ENCODE results near the gene IQCK. TPM values are rescaled to one million over a fixed set of nuclear protein-coding genes. Genes with fewer than 3 reads are reported as not detected.

IQCK gene
- polyA plus RNA-seq, 1 experiment = 4.5 TPM

DNA sequence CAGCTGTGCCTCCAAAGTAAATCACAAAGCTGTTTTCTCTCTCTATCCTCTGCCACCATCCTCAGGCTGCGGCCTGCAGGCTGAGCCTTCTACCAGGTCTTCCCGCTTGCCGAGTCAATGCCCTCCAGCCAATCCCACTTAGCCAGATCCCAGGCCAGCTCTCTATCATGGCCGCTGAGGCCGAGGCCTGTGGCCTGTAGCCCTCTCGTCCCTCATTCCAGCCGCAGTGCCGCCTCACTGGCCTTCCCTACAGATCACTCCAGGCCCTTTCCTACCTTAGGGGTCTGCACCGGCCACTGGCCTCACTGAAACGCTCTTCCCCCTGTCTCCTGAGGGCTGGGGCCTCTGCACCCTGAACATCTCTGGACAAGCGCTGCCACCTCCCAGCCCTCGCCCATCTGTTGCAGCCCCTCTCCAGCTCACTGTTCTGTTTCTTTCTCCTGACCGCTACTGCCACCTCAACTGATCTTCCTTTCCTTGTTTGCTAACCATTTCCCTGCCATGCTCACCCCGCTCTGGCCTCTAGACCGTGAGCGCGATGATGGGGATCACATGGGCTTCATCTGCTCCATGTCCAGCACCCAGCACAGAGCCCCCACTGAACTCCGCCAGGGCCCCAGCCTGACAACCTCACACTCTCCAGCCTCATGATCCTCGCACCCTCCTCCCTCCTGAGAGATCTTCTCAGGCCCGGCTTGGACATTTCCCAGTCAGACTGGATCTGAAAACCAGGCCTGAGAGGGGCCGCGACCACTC, 8.5 kb upstream of the IQCK start:
- ChIA-PET CTCF (no interaction called here), POLR2A (no interaction called here)
- H3K36me3 ChIP-seq (ENCODE audit: control insufficient read depth, insufficient read depth, low read length) = peaks cover 13% of the 10 kb centered on the region
- no peak for DNase-seq (ENCODE audit: low read depth)
- no peaks in the 10 kb centered on the region for H3K27me3 ChIP-seq (ENCODE audit: control insufficient read depth, insufficient read depth, low read length)
- TF ChIP-seq, protein P1, sequence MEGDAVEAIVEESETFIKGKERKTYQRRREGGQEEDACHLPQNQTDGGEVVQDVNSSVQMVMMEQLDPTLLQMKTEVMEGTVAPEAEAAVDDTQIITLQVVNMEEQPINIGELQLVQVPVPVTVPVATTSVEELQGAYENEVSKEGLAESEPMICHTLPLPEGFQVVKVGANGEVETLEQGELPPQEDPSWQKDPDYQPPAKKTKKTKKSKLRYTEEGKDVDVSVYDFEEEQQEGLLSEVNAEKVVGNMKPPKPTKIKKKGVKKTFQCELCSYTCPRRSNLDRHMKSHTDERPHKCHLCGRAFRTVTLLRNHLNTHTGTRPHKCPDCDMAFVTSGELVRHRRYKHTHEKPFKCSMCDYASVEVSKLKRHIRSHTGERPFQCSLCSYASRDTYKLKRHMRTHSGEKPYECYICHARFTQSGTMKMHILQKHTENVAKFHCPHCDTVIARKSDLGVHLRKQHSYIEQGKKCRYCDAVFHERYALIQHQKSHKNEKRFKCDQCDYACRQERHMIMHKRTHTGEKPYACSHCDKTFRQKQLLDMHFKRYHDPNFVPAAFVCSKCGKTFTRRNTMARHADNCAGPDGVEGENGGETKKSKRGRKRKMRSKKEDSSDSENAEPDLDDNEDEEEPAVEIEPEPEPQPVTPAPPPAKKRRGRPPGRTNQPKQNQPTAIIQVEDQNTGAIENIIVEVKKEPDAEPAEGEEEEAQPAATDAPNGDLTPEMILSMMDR (IDR thresholded peaks at IDR 0.05; ENCODE audit: insufficient read depth, low read depth, low read length) = no peak
- H3K4me3 ChIP-seq (ENCODE audit: low read depth, low read length) = no peak overlapping the region

DNA sequence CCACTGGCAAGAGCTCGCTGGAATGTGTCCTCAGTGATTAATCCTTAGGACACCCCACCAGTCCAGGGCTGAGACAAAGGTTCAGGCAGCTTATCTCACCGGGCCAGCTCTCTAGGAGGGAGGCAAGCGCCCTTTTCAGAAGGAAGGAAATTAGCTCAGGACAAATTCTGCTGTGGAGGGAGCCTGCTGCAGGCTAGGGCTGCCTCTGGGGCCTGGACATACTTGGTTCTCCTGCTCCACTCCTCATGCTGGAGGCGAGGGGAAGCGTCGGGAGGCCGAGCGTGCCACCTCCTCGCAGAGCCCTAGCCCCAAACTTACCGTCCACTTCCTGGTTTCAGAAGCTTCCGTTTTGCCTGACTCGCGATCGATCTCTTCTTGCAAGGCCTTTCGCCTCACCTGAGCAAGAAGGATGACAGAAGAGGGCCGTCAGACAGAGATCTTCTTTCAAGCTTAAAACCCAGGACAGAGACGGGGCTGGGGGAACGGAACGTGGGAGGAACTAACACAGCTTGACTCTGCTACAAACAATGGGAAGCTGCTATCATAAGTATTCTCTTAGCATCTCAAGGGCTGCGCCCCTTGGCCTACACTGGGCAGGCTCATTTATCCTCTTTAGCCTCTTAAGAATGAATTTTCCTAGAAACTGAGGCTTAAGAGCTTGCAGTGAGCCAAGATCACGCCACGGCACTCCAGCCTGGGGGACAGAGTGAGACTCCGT, 7.7 kb upstream of the IQCK start:
- ChIA-PET POLR2A (no interaction called here), CTCF (interaction anchor here (0.9 kb wide), 1 partner anchor 176 kb away, joined by 3 read pairs; no protein-coding TSS in a partner anchor)
- H3K27me3 ChIP-seq (ENCODE audit: control insufficient read depth, insufficient read depth, low read length) = no peaks in the 10 kb centered on the region
- DNase-seq (ENCODE audit: low read depth) = no peak
- H3K36me3 ChIP-seq (ENCODE audit: control insufficient read depth, insufficient read depth, low read length) = peaks cover 14% of the 10 kb centered on the region
- TF ChIP-seq, protein P1 (IDR thresholded peaks at IDR 0.05; ENCODE audit: insufficient read depth, low read depth, low read length) = no peak
- H3K4me3 ChIP-seq (ENCODE audit: low read depth, low read length) = no peak overlapping the region

- Histone ChIP-seq H3K4me3 (ENCODE audit: low read depth, low read length) (no peak overlapping the region), H3K36me3 (ENCODE audit: control insufficient read depth, insufficient read depth, low read length) (peaks cover 11% of the 10 kb centered on the region), H3K27me3 (ENCODE audit: control insufficient read depth, insufficient read depth, low read length) (no peaks in the 10 kb centered on the region)
- POLR2A ChIA-PET = no interaction called here
- TF ChIP-seq, protein P1 (IDR thresholded peaks at IDR 0.05; ENCODE audit: insufficient read depth, low read depth, low read length) = no peak
- DNase-seq (ENCODE audit: low read depth) = no peak
- CTCF ChIA-PET = interaction anchor here (0.9 kb wide), 1 partner anchor 175 kb away, joined by 3 read pairs; no protein-coding TSS in a partner anchor
Measured at GRCh38 chr16:19710991-19711545, 7.0 kb upstream of the IQCK start.

DNA sequence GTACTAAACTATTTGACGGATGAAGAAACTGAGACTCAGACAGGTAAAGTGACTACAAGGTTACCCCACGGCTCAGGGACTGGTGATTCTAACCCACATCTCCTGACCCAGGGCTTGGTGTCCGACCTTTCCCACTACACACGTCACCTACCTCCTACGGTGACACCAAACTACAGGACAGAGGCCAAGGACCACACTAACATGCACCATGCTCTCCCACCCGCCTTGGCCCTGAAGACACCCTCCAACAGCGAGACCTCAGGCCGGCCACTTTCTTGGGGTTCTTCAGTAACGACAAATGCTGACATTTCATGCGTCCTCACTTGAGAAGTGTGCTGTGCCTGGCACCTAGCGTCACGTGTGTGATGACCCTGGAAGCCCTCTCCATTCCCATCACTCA, 6.4 kb upstream of the IQCK start:
- no peak for DNase-seq (ENCODE audit: low read depth)
- Histone ChIP-seq H3K36me3 (ENCODE audit: control insufficient read depth, insufficient read depth, low read length) (peaks cover 11% of the 10 kb centered on the region), H3K4me3 (ENCODE audit: low read depth, low read length) (no peak overlapping the region), H3K27me3 (ENCODE audit: control insufficient read depth, insufficient read depth, low read length) (no peaks in the 10 kb centered on the region)
- POLR2A ChIA-PET = no interaction called here
- TF ChIP-seq, protein P1 (IDR thresholded peaks at IDR 0.05; ENCODE audit: insufficient read depth, low read depth, low read length) = no peak
- CTCF ChIA-PET = no interaction called here

GRCh38 chr16:19712418-19713058, 5.5 kb upstream of the IQCK start:
- CTCF ChIA-PET = no interaction called here
- Histone ChIP-seq H3K4me3 (ENCODE audit: low read depth, low read length) (no peak overlapping the region), H3K36me3 (ENCODE audit: control insufficient read depth, insufficient read depth, low read length) (peaks cover 11% of the 10 kb centered on the region), H3K27me3 (ENCODE audit: control insufficient read depth, insufficient read depth, low read length) (no peaks in the 10 kb centered on the region)
- POLR2A ChIA-PET = no interaction called here
- TF ChIP-seq, protein P1 (IDR thresholded peaks at IDR 0.05; ENCODE audit: insufficient read depth, low read depth, low read length) = no peak
- DNase-seq (ENCODE audit: low read depth) = no peak

Measured in BJ (cell line).